ENCODE data around the gene API5. TPM values are rescaled to one million over a fixed set of nuclear protein-coding genes. Genes with fewer than 3 reads are reported as not detected.

Gene API5
- total RNA-seq, 4 donors from 2014 or later = 59.0 to 87.2 (median 61.5) TPM

GRCh38 chr11:43282607-43283440 is 29.0 kb upstream of the API5 start:
- TF ChIP-seq CTCF (IDR thresholded peaks at IDR 0.05; ENCODE audit: low read depth) = no peak

GRCh38 chr11:43285826-43286225 is 26.0 kb upstream of the API5 start:
- no peak for TF ChIP-seq CTCF (IDR thresholded peaks at IDR 0.05; ENCODE audit: low read depth)

- TF ChIP-seq CTCF (IDR thresholded peaks at IDR 0.05; ENCODE audit: low read depth) = no peak
Observed at GRCh38 chr11:43289368-43289767, 22.4 kb upstream of the API5 start.

- no peak for TF ChIP-seq CTCF (IDR thresholded peaks at IDR 0.05; ENCODE audit: low read depth)
Observed at GRCh38 chr11:43298397-43298796, 13.4 kb upstream of the API5 start.

GRCh38 chr11:43315966-43316365 is 4.2 kb downstream of the API5 start:
- TF ChIP-seq CTCF (IDR thresholded peaks at IDR 0.05; ENCODE audit: low read depth) = no peak

GRCh38 chr11:43316451-43316850 is 4.7 kb downstream of the API5 start:
- TF ChIP-seq CTCF (IDR thresholded peaks at IDR 0.05; ENCODE audit: low read depth) = no peak

GRCh38 chr11:43327987-43328386 is 16.2 kb downstream of the API5 start:
- TF ChIP-seq CTCF (IDR thresholded peaks at IDR 0.05; ENCODE audit: low read depth) = no peak

All from subcutaneous adipose tissue (tissue), 4 donors.